ENCODE results near the gene RAMP3. TPM values are rescaled to one million over a fixed set of nuclear protein-coding genes. Genes with fewer than 3 reads are reported as not detected.
"Not testable (repeated sequence)": the region's sequence is repeated elsewhere in the genome, so short reads cannot be mapped to it uniquely, and the experiment has no call there.

RAMP3 gene
- total RNA-seq, 2 experiments from 2014 or later: not detected

- no peaks in the 10 kb centered on the region for H3K4me1 Mint-ChIP-seq (ENCODE audit: low read depth)
- no peak for TF ChIP-seq CTCF (IDR thresholded peaks at IDR 0.05)
- H3K36me3 Mint-ChIP-seq (ENCODE audit: low read depth): no peaks in the 10 kb centered on the region
- peaks cover 6% of the 10 kb centered on the region for H3K27me3 Mint-ChIP-seq
- no peak overlapping the region for H3K4me3 Mint-ChIP-seq
- intact Hi-C loops (cut with micrococcal nuclease): no loop called here
- no peak overlapping the region for H3K27ac Mint-ChIP-seq
- DNase-seq (no peak), ATAC-seq (no peak)
- H3K9me3 Mint-ChIP-seq: no peaks in the 10 kb centered on the region
- CTCF ChIA-PET: interaction anchor here (1.0 to 6.7 kb wide), 3 partner anchors 14 to 122 kb away, joined by 3 to 72 read pairs (median 3); no protein-coding TSS in a partner anchor
- POLR2A ChIA-PET: interaction anchor here (1.5 kb wide), 1 partner anchor 112 kb away, joined by 3 read pairs; no protein-coding TSS in a partner anchor
These were observed 8.0 kb upstream of the RAMP3 start for GRCh38 chr7:45149606-45150005.

- no peak overlapping the region for H3K4me3 Mint-ChIP-seq
- H3K9me3 Mint-ChIP-seq: no peaks in the 10 kb centered on the region
- CTCF ChIA-PET: interaction anchor here (6.7 kb wide), 1 partner anchor 109 kb away, joined by 72 read pairs; no protein-coding TSS in a partner anchor
- intact Hi-C loops (cut with micrococcal nuclease): no loop called here
- no peak for DNase-seq
- H3K4me1 Mint-ChIP-seq (ENCODE audit: low read depth): no peaks in the 10 kb centered on the region
- TF ChIP-seq CTCF (IDR thresholded peaks at IDR 0.05): no peak
- no peak for ATAC-seq
- H3K36me3 Mint-ChIP-seq (ENCODE audit: low read depth): no peaks in the 10 kb centered on the region
- peaks cover 6% of the 10 kb centered on the region for H3K27me3 Mint-ChIP-seq
- POLR2A ChIA-PET: no interaction called here
- no peak overlapping the region for H3K27ac Mint-ChIP-seq
These were observed 7.4 kb upstream of the RAMP3 start for GRCh38 chr7:45150199-45150598.

GRCh38 chr7:45151131-45151684 lies 6.4 kb upstream of the RAMP3 start:
- no peaks in the 10 kb centered on the region for H3K9me3 Mint-ChIP-seq
- no peak for TF ChIP-seq CTCF (IDR thresholded peaks at IDR 0.05)
- CTCF ChIA-PET: interaction anchor here (1.5 to 6.7 kb wide), 2 partner anchors 15 to 108 kb away, joined by 4 to 72 read pairs; no protein-coding TSS in a partner anchor
- POLR2A ChIA-PET: no interaction called here
- intact Hi-C loops (cut with micrococcal nuclease): no loop called here
- ATAC-seq (no peak), DNase-seq (no peak)
- no peaks in the 10 kb centered on the region for H3K36me3 Mint-ChIP-seq (ENCODE audit: low read depth)
- peaks cover 10% of the 10 kb centered on the region for H3K27me3 Mint-ChIP-seq
- H3K27ac Mint-ChIP-seq: no peak overlapping the region
- H3K4me1 Mint-ChIP-seq (ENCODE audit: low read depth): no peaks in the 10 kb centered on the region
- H3K4me3 Mint-ChIP-seq: no peak overlapping the region

GRCh38 chr7:45151967-45152366 lies 5.6 kb upstream of the RAMP3 start:
- Mint-ChIP-seq H3K4me1 (ENCODE audit: low read depth) (no peaks in the 10 kb centered on the region), H3K36me3 (ENCODE audit: low read depth) (no peaks in the 10 kb centered on the region), H3K27me3 (peaks cover 15% of the 10 kb centered on the region), H3K9me3 (no peaks in the 10 kb centered on the region), H3K27ac (no peak overlapping the region), H3K4me3 (no peak overlapping the region)
- no peak for TF ChIP-seq CTCF (IDR thresholded peaks at IDR 0.05)
- POLR2A ChIA-PET: no interaction called here
- intact Hi-C loops (cut with micrococcal nuclease): no loop called here
- ATAC-seq (no peak), DNase-seq (no peak)
- CTCF ChIA-PET: interaction anchor here (1.0 to 6.7 kb wide), 3 partner anchors 16 to 108 kb away, joined by 3 to 72 read pairs (median 4); no protein-coding TSS in a partner anchor

- no peak for DNase-seq
- ATAC-seq: no peak
- Mint-ChIP-seq H3K27me3 (peaks cover 19% of the 10 kb centered on the region), H3K4me1 (ENCODE audit: low read depth) (no peaks in the 10 kb centered on the region), H3K4me3 (no peak overlapping the region), H3K36me3 (ENCODE audit: low read depth) (no peaks in the 10 kb centered on the region), H3K9me3 (no peaks in the 10 kb centered on the region), H3K27ac (no peak overlapping the region)
- no peak for TF ChIP-seq CTCF (IDR thresholded peaks at IDR 0.05)
- intact Hi-C loops (cut with micrococcal nuclease): no loop called here
- POLR2A ChIA-PET: no interaction called here
- CTCF ChIA-PET: interaction anchor here (0.7 to 6.7 kb wide), 6 partner anchors 18 to 112 kb away, joined by 3 to 72 read pairs (median 5); no protein-coding TSS in a partner anchor
These were observed 4.4 kb upstream of the RAMP3 start for GRCh38 chr7:45153233-45153632.

- intact Hi-C loops (cut with micrococcal nuclease): loop anchor here (1.0 kb wide), 1 partner anchor 106 kb away; no protein-coding TSS in a partner anchor
- H3K27me3 Mint-ChIP-seq: peaks cover 22% of the 10 kb centered on the region
- H3K4me3 Mint-ChIP-seq; ATAC-seq; H3K27ac Mint-ChIP-seq; H3K9me3 Mint-ChIP-seq; H3K4me1 Mint-ChIP-seq (ENCODE audit: low read depth); DNase-seq; H3K36me3 Mint-ChIP-seq (ENCODE audit: low read depth); POLR2A ChIA-PET: not testable (repeated sequence)
- CTCF ChIA-PET: interaction anchor here (0.7 to 6.7 kb wide), 11 partner anchors 16 to 133 kb away, joined by 3 to 72 read pairs (median 4); no protein-coding TSS in a partner anchor
These were observed 3.7 kb upstream of the RAMP3 start for GRCh38 chr7:45153861-45154260.

Measured in activated CD8-positive, alpha-beta T cell treated with anti-CD3 and anti-CD28 coated beads for 36 hours (primary cell).